GM12878 (cell line): Measurements from ENCODE around the gene ZNF513. TPM values are rescaled to one million over a fixed set of nuclear protein-coding genes. Genes with fewer than 3 reads are reported as not detected.

Experiments
- ASH2L ChIP-seq: fragments of 300-600, 200-600 bp; sonication (generic); IDR thresholded peaks from 2 replicates; pipeline ENCODE4 v1.6.1; 2017; ENCODE audit warnings: low read depth, mild to moderate bottlenecking, borderline replicate concordance
- BACH1 ChIP-seq: fragments of 450-650 bp; IDR thresholded peaks from 2 replicates; pipeline ENCODE4 v1.6.1; 2017; ENCODE audit warnings: mild to moderate bottlenecking, borderline replicate concordance
- BCLAF1 ChIP-seq: fragments of 450-650 bp; IDR thresholded peaks from 2 replicates; pipeline ENCODE4 v1.6.1; 2017; ENCODE audit warnings: antibody characterized with exemption, mild to moderate bottlenecking, moderate library complexity
- CBFB ChIP-seq: IDR thresholded peaks from 2 replicates; pipeline ENCODE4 v1.6.1; 2016; ENCODE audit warnings: antibody characterized with exemption, low read depth
- CBX5 ChIP-seq: sonication (generic); IDR thresholded peaks from 2 replicates; pipeline ENCODE4 v1.6.1; 2016; ENCODE audit warnings: low read depth, moderate library complexity, mild to moderate bottlenecking, inconsistent platforms
- EED ChIP-seq: sonication (generic); IDR thresholded peaks from 2 replicates; pipeline ENCODE4 v1.6.1; 2016; ENCODE audit warnings: antibody characterized with exemption, low read depth
- ETV6 ChIP-seq, 2 experiments: fragments of 450-650 bp in 1 of 2; IDR thresholded peaks in 1 of 2; conservative IDR thresholded peaks in 1 of 2; 2 replicates each; pipeline ENCODE4 v1.6.1; 2014; ENCODE audit warnings: antibody characterized with exemption in 1 of 2, borderline replicate concordance in 1 of 2, low read depth in 1 of 2, mild to moderate bottlenecking in 1 of 2, moderate library complexity in 1 of 2
- FOS ChIP-seq: IDR thresholded peaks from 3 replicates; pipeline ENCODE4 v1.6.1; 2011; ENCODE audit warnings: borderline replicate concordance; ENCODE audit not compliant: insufficient read length; ENCODE audit errors: extremely low read depth
- FOXM1 ChIP-seq: IDR thresholded peaks from 2 replicates; pipeline ENCODE4 v1.6.1; 2012; ENCODE audit warnings: low read depth, mild to moderate bottlenecking, inconsistent platforms, low read length, moderate library complexity
- GABPA ChIP-seq: IDR thresholded peaks from 2 replicates; pipeline ENCODE4 v1.6.1; 2014; ENCODE audit warnings: antibody characterized with exemption, low read depth, mild to moderate bottlenecking, inconsistent platforms
- HDAC2 ChIP-seq: fragments of 200-600 bp; sonication (generic); IDR thresholded peaks from 2 replicates; pipeline ENCODE4 v1.6.1; 2017
- HDAC6 ChIP-seq: fragments of 200-600 bp; sonication (generic); IDR thresholded peaks from one replicate; pipeline ENCODE4 v1.8.0; 2017; ENCODE audit warnings: antibody characterized with exemption; ENCODE audit not compliant: unreplicated experiment
- IRF5 ChIP-seq: fragments of 450-650 bp; IDR thresholded peaks from 2 replicates; pipeline ENCODE4 v1.6.1; 2017; ENCODE audit warnings: borderline replicate concordance
- MYB ChIP-seq: fragments of 150-350 bp; IDR thresholded peaks from 2 replicates; pipeline ENCODE4 v1.6.1; 2014; ENCODE audit warnings: mild to moderate bottlenecking, low read depth, low read length, borderline replicate concordance
- NBN ChIP-seq: fragments of 450-650 bp; IDR thresholded peaks from 2 replicates; pipeline ENCODE4 v1.6.1; 2016
- NFYB ChIP-seq: IDR thresholded peaks from 2 replicates; pipeline ENCODE4 v1.6.1; 2011; ENCODE audit warnings: low read depth, mild to moderate bottlenecking, low read length, improper control_type of control experiment, moderate library complexity; ENCODE audit not compliant: insufficient read depth
- PKNOX1 ChIP-seq: fragments of 450-650 bp; IDR thresholded peaks from 2 replicates; pipeline ENCODE4 v1.6.1; 2016; ENCODE audit warnings: mild to moderate bottlenecking
- SIX5 ChIP-seq: IDR thresholded peaks from 2 replicates; pipeline ENCODE4 v1.6.1; 2011; ENCODE audit warnings: mild to moderate bottlenecking, low read depth, low read length, moderate library complexity; ENCODE audit not compliant: severe bottlenecking
- SUZ12 ChIP-seq: fragments of 200-600 bp; sonication (generic); IDR thresholded peaks from one replicate; pipeline ENCODE4 v1.6.1; 2018; ENCODE audit warnings: antibody characterized with exemption, mild to moderate bottlenecking; ENCODE audit not compliant: unreplicated experiment
- TAF1 ChIP-seq: IDR thresholded peaks from 2 replicates; pipeline ENCODE4 v1.6.1; 2011; ENCODE audit warnings: mild to moderate bottlenecking, low read depth, low read length, borderline replicate concordance
- TARDBP ChIP-seq: IDR thresholded peaks from 2 replicates; pipeline ENCODE4 v1.6.1; 2016; ENCODE audit warnings: borderline replicate concordance
- ZNF274 ChIP-seq: IDR thresholded peaks from one replicate; pipeline ENCODE4 v1.8.0; 2011; ENCODE audit not compliant: insufficient read length, insufficient read depth
- polyA plus RNA-seq, 11 experiments: library from polyadenylated mRNA; depleted of rRNA in 4 of 11; unstranded in 6 of 11; stranded (reverse) in 5 of 11; fragments of >200 nt; fragmentation: Nextera tagmentation in 4 of 11; fragmentation: Illumina TruSeq in 1 of 11; extraction: Ambion mirVana in 4 of 11; extraction: Trizol in 1 of 11; gene quantifications; 1 replicate in 1 of 11; 2 replicates in 10 of 11; pipeline versions ENCODE4 v1.2.1 to v1.2.3, GENCODE V29; 2011 to 2016; ENCODE audit warnings: inconsistent platforms in 2 of 11, missing spikeins in 2 of 11, low read depth in 1 of 11
- total RNA-seq, 4 experiments: library from RNA; depleted of rRNA in 3 of 4; stranded (reverse); fragments of >200 nt in 3 of 4; fragmentation: Illumina TruSeq in 1 of 4; extraction: Trizol in 1 of 4; gene quantifications; 2 replicates each; pipeline versions ENCODE4 v1.2.1 to v1.2.3, GENCODE V29; 2013 to 2021

ZNF513 gene
- total and polyA plus RNA-seq, 10 of the 15 experiments (the other 5 are each of a cell fraction or from before 2014, with no cell fraction given) = 0.06 to 16.4 (median 5.6) TPM

- TF ChIP-seq PKNOX1 (peak; percentile 48), ZNF274 (no peak), BCLAF1 (peak; percentile 84), ETV6 (conservative IDR thresholded peaks at IDR 0.05 in 1 of 2, IDR thresholded peaks at IDR 0.05 in 1 of 2; ENCODE audit: borderline replicate concordance in 1 of 2, low read depth in 1 of 2) (no peak), HDAC2 (no peak), ASH2L (peak; percentile 19; the same call in 1 of the 2 replicates), FOXM1 (no peak), BACH1 (peak; percentile 88), SIX5 (peak; percentile 84), SUZ12 (no peak), CBFB (no peak), TARDBP (peak; percentile 93), CBX5 (no peak), EED (no peak), HDAC6 (no peak), MYB (no peak), NBN (peak; percentile 42), FOS (no peak), NFYB (peak; percentile 93), TAF1 (peak; percentile 48; the same call in 1 of the 2 replicates), GABPA (peak; percentile 94), IRF5 (no peak)
Observed at GRCh38 chr2:27380626-27381545, at the start of gene ZNF513 (continued).
